IMR-90 (cell line): Measurements from ENCODE around the gene GPC6. TPM values are rescaled to one million over a fixed set of nuclear protein-coding genes. Genes with fewer than 3 reads are reported as not detected.

Source experiments
- ATAC-seq: fragments of 200-7000 bp; cut with Tn5 transposase; 2 replicates; pipeline ENCODE4 v1.9.1; 2020; ENCODE audit warnings: low read depth, mild to moderate bottlenecking, moderate library complexity
- BruUV-seq: library from RNA; stranded (reverse); fragments of 400-500 nt; replicated peaks from 2 replicates; lab custom pipeline; 2021; lab: Mats Ljungman, UMichigan
- CTCF ChIA-PET: fragments of 300-600 bp; formaldehyde crosslinking; extraction: SDS; loops from one replicate; lab custom pipeline; 2021; ENCODE audit warnings: antibody characterized with exemption; lab: Yijun Ruan, JAX
- POLR2A ChIA-PET: fragments of 300-600 bp; sonication (Branson Sonifier 250); formaldehyde crosslinking; loops from one replicate; lab custom pipeline; 2022; ENCODE audit warnings: antibody characterized with exemption; ENCODE audit not compliant: unreplicated experiment; lab: Charles Lee
- DNase-seq: peaks from one replicate; pipeline ENCODE4 v3.0.0; 2013
- H2AFZ ChIP-seq: replicated peaks from 2 replicates; pipeline ENCODE3; 2013; ENCODE audit warnings: low read length, mild to moderate bottlenecking; ENCODE audit not compliant: poor library complexity
- H2AK5ac ChIP-seq: 2 replicates; pipeline ENCODE4 v1.6.1; 2013; ENCODE audit warnings: low read depth, low read length, inconsistent platforms
- H2AK9ac ChIP-seq: replicated peaks from 2 replicates; pipeline ENCODE3; 2013; ENCODE audit warnings: mild to moderate bottlenecking, low read depth, low read length, moderate library complexity; ENCODE audit not compliant: poor library complexity
- H2BK120ac ChIP-seq: 2 replicates; pipeline ENCODE4 v1.6.1; 2013; ENCODE audit warnings: low read depth, low read length, inconsistent platforms
- H2BK15ac ChIP-seq: 3 replicates; pipeline ENCODE4 v1.6.1; 2013; ENCODE audit warnings: low read depth, low read length, inconsistent platforms
- H2BK20ac ChIP-seq: 2 replicates; pipeline ENCODE4 v1.6.1; 2013; ENCODE audit warnings: low read depth, mild to moderate bottlenecking, inconsistent platforms, low read length, moderate library complexity
- H2BK5ac ChIP-seq: 2 replicates; pipeline ENCODE4 v1.6.1; 2013; ENCODE audit warnings: mild to moderate bottlenecking, low read depth, low read length, inconsistent platforms; ENCODE audit not compliant: poor library complexity, severe bottlenecking
- H3K14ac ChIP-seq: replicated peaks from 2 replicates; pipeline ENCODE4 v1.6.1; 2013; ENCODE audit warnings: low read depth, low read length, inconsistent platforms
- H3K18ac ChIP-seq: 2 replicates; pipeline ENCODE4 v1.6.1; 2013; ENCODE audit warnings: low read depth, low read length, control low read depth
- H3K23ac ChIP-seq: 2 replicates; pipeline ENCODE4 v1.6.1; 2013; ENCODE audit warnings: low read depth, low read length, inconsistent platforms
- H3K27ac ChIP-seq: 2 replicates; pipeline ENCODE4 v1.5.1; 2013; ENCODE audit warnings: mild to moderate bottlenecking, control low read depth, low read length; ENCODE audit not compliant: insufficient read depth
- H3K27me3 ChIP-seq: 2 replicates; pipeline ENCODE4 v1.6.1; 2013; ENCODE audit warnings: low read length; ENCODE audit not compliant: control insufficient read depth, insufficient read depth
- H3K36me3 ChIP-seq: 2 replicates; pipeline ENCODE4 v1.6.1; 2013; ENCODE audit warnings: low read length, mixed read lengths; ENCODE audit not compliant: control insufficient read depth, insufficient read depth
- H3K4ac ChIP-seq: 2 replicates; pipeline ENCODE4 v1.6.1; 2013; ENCODE audit warnings: low read depth, low read length, inconsistent platforms
- H3K4me1 ChIP-seq: 2 replicates; pipeline ENCODE4 v1.6.1; 2013; ENCODE audit warnings: low read length, mixed read lengths; ENCODE audit not compliant: control insufficient read depth, insufficient read depth
- H3K4me2 ChIP-seq: 2 replicates; pipeline ENCODE4 v1.6.1; 2013; ENCODE audit warnings: low read depth, mild to moderate bottlenecking, control low read depth, low read length, moderate library complexity
- H3K4me3 ChIP-seq: 2 replicates; pipeline ENCODE4 v1.5.1; 2013; ENCODE audit warnings: low read depth, mild to moderate bottlenecking, control low read depth, low read length, moderate library complexity; ENCODE audit not compliant: insufficient read depth
- H3K56ac ChIP-seq: 2 replicates; pipeline ENCODE4 v1.6.1; 2013; ENCODE audit warnings: low read length, inconsistent platforms; ENCODE audit not compliant: insufficient read depth; ENCODE audit errors: extremely low read depth
- H3K79me1 ChIP-seq, 2 experiments: 2 replicates each; pipeline ENCODE4 v1.6.1; 2013; ENCODE audit warnings: low read length in 2 of 2, inconsistent platforms in 1 of 2, low read depth in 1 of 2
- H3K9ac ChIP-seq: 2 replicates; pipeline ENCODE4 v1.6.1; 2013; ENCODE audit warnings: low read depth, low read length, control low read depth
- H3K9me1 ChIP-seq: 2 replicates; pipeline ENCODE4 v1.6.1; 2013; ENCODE audit warnings: low read length, inconsistent platforms; ENCODE audit not compliant: insufficient read depth
- H3K9me3 ChIP-seq: 2 replicates; pipeline ENCODE4 v1.6.1; 2013; ENCODE audit warnings: low read length; ENCODE audit not compliant: control insufficient read depth, insufficient read depth
- H4K20me1 ChIP-seq: 2 replicates; pipeline ENCODE4 v1.6.1; 2013; ENCODE audit warnings: low read length, inconsistent platforms; ENCODE audit not compliant: insufficient read depth
- H4K5ac ChIP-seq: 2 replicates; pipeline ENCODE4 v1.6.1; 2013; ENCODE audit warnings: mild to moderate bottlenecking, low read depth, low read length, control low read depth
- H4K8ac ChIP-seq, 2 experiments: 2 replicates each; pipeline ENCODE4 v1.6.1; 2013; ENCODE audit warnings: low read depth in 2 of 2, low read length in 2 of 2, control low read depth in 1 of 2, inconsistent platforms in 1 of 2
- H4K91ac ChIP-seq: 2 replicates; pipeline ENCODE4 v1.6.1; 2013; ENCODE audit warnings: low read depth, low read length, inconsistent platforms; ENCODE audit not compliant: insufficient read depth
- MAFK ChIP-seq: IDR thresholded peaks from 2 replicates; pipeline ENCODE4 v1.6.1; 2012; ENCODE audit warnings: low read depth, low read length, improper control_type of control experiment
- MXI1 ChIP-seq: IDR thresholded peaks from 2 replicates; pipeline ENCODE4 v1.6.1; 2012; ENCODE audit warnings: low read depth, mild to moderate bottlenecking, low read length, moderate library complexity, borderline replicate concordance
- RCOR1 ChIP-seq: IDR thresholded peaks from 2 replicates; pipeline ENCODE4 v1.6.1; 2012; ENCODE audit warnings: mild to moderate bottlenecking, low read length, improper control_type of control experiment; ENCODE audit not compliant: insufficient replicate concordance
- WGBS, 2 experiments: methylation state at CpG; one replicate each; pipeline versions ENCODE4 v1.1.5 to v1.1.7; 2013; ENCODE audit warnings: missing lambda C conversion rate in 2 of 2; ENCODE audit not compliant: insufficient read length in 1 of 2; ENCODE audit errors: extremely low coverage in 2 of 2; 5-methylcytosine and 5-hydroxymethylcytosine counted together
- dilution Hi-C: fragments of 300-500 bp; cut with HindIII; formaldehyde crosslinking; loops from one replicate; pipeline ENCODE4 v1.14.3; 2018; ENCODE audit warnings: low sequenced_read_pairs; ENCODE audit not compliant: unreplicated experiment
- in situ Hi-C: fragments of 300-500 bp; cut with MboI; formaldehyde crosslinking; loops from 3 replicates; pipeline ENCODE4 v1.14.3; 2019; ENCODE audit warnings: low sequenced_read_pairs, inconsistent platforms, mixed read lengths
- intact Hi-C: fragments of 100-400 bp; cut with micrococcal nuclease; formaldehyde crosslinking; loops from 2 replicates; pipeline ENCODE4 v1.10.0; 2022
- polyA plus RNA-seq, 3 experiments: library from polyadenylated mRNA; depleted of rRNA; stranded (reverse); fragments of >200 nt; gene quantifications; 2 replicates each; pipeline ENCODE4 v1.2.3, GENCODE V29; 2012; ENCODE audit warnings: low replicate concordance in 1 of 3
- total RNA-seq: library from RNA; depleted of rRNA; stranded (reverse); fragments of >200 nt; gene quantifications from 2 replicates; pipeline ENCODE4 v1.2.3, GENCODE V29; 2012
- TF ChIP-seq, protein P1 (sequence below): fragments of 150-350 bp; IDR thresholded peaks from 2 replicates; pipeline ENCODE4 v1.6.1; 2017; ENCODE audit warnings: mild to moderate bottlenecking, antibody characterized with exemption, low read length, low read depth

The GPC6 gene
- total and polyA plus RNA-seq, 2 of the 4 experiments (the other 2 are of a cell fraction) = 14.9 to 39.4 TPM

DNA sequence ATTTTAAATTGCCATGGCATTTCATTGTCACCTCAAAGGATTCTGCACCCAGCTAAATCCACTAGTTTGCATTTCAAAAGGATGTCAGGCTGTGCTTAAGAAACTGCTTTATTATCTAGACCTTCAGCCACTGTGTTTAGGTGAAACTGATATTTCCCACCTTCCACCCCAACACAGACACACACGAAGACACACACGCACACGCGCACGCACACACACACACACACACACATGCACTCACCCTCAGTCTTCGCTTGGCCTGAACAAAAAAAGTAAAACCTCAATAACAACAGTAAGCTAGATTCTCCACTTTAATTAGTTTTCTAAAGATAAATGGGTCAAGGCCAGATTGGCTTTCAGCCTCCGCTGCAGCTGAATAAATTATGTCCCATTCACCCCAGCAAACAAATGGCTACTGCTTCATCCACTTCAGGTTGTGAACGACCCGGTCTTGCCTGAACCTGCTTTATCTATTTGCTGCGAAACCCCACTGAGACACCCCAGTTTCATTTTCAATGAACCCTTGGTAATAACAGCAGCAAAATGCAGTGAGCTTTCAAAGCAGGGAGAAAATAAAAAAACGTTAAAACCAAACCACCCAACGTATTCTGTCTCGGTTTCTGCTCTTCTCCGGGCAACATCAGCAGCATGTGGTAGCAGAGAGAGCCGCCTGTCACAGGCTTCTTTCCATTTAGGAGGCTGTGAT lies 1086.1 kb downstream of the GPC6 start:
- no peak for DNase-seq
- Histone ChIP-seq H2BK5ac (peak overlapping the region; percentile 63), H3K27me3 (no peaks in the 10 kb centered on the region), H2AK5ac (peak overlapping the region; percentile 96), H2BK120ac (peak overlapping the region; percentile 82), H3K9ac (no peak overlapping the region), H2AFZ (peak overlapping the region; percentile 63), H3K4ac (peak overlapping the region; percentile 66), H3K56ac (no peak overlapping the region), H2AK9ac (no peak overlapping the region), H4K5ac (0 out of 2 replicates have a peak overlapping the region, but pooled peaks have one; percentile 9), H3K27ac (no peak overlapping the region), H3K14ac (peak overlapping the region; percentile 22), H3K4me3 (no peak overlapping the region), H3K18ac (peak overlapping the region; percentile 20), H4K20me1 (no peaks in the 10 kb centered on the region), H3K4me1 (peaks cover 12% of the 10 kb centered on the region), H3K23ac (peak overlapping the region; percentile 35; the same call in 1 of the 2 replicates), H3K9me1 (peaks cover 14% of the 10 kb centered on the region), H2BK20ac (peak overlapping the region; percentile 68; the same call in 1 of the 2 replicates), H4K8ac (peak overlapping the region in 1 of 2 experiments; percentile 52; a peak in 3 of 4 replicates), H3K4me2 (peak overlapping the region; percentile 37), H3K9me3 (no peaks in the 10 kb centered on the region), H3K79me1 (no peaks in the 10 kb centered on the region), H3K36me3 (no peaks in the 10 kb centered on the region), H2BK15ac (peak overlapping the region; percentile 84; the same call in 1 of the 3 replicates), H4K91ac (peak overlapping the region; percentile 65)
- TF ChIP-seq RCOR1 = no peak
- TF ChIP-seq, protein P1, sequence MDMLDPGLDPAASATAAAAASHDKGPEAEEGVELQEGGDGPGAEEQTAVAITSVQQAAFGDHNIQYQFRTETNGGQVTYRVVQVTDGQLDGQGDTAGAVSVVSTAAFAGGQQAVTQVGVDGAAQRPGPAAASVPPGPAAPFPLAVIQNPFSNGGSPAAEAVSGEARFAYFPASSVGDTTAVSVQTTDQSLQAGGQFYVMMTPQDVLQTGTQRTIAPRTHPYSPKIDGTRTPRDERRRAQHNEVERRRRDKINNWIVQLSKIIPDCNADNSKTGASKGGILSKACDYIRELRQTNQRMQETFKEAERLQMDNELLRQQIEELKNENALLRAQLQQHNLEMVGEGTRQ = no peak
- TF ChIP-seq MXI1 = no peak
- no peak for TF ChIP-seq MAFK
- POLR2A ChIA-PET = interaction anchor here (0.6 kb wide), 1 partner anchor 539 kb away, joined by 3 read pairs; no protein-coding TSS in a partner anchor
- ATAC-seq = no peak
- no TSS peak for BruUV-seq
- dilution Hi-C loops (no loop called here), intact Hi-C loops (no loop called here), in situ Hi-C loops (no loop called here)
- CTCF ChIA-PET = interaction anchor here (0.6 to 0.7 kb wide), 2 partner anchors 29 to 355 kb away, joined by 3 to 4 read pairs; no protein-coding TSS in a partner anchor
- 76% methylated on average over 5 of the region's 15 CpGs; no CpG with 5 or more reads in 1 of the 2 experiments for WGBS, 2 experiments
